Adipocyte (in vitro differentiated cells): ENCODE data around the gene SPATA32.
"Not testable (repeated sequence)": the region's sequence is repeated elsewhere in the genome, so short reads cannot be mapped to it uniquely, and the experiment has no call there.

Experiments
- DNase-seq: peaks from one replicate; pipeline ENCODE4 v3.0.0-alpha.2; 2015; ENCODE audit warnings: low read depth
- H3K27me3 ChIP-seq: replicated peaks from 2 replicates; pipeline ENCODE4 v1.7.0; 2013; ENCODE audit warnings: mild to moderate bottlenecking, low read length, moderate library complexity; ENCODE audit not compliant: control insufficient read depth, insufficient read depth
- H3K36me3 ChIP-seq: 2 replicates; pipeline ENCODE4 v1.7.0; 2013; ENCODE audit warnings: low read length, mild to moderate bottlenecking, moderate library complexity; ENCODE audit not compliant: control insufficient read depth, insufficient read depth, severe bottlenecking
- H3K4me1 ChIP-seq: 2 replicates; pipeline ENCODE4 v1.7.0; 2013; ENCODE audit warnings: mild to moderate bottlenecking, low read length, moderate library complexity; ENCODE audit not compliant: control insufficient read depth, insufficient read depth
- H3K4me3 ChIP-seq: 2 replicates; pipeline ENCODE4 v1.7.0; 2013; ENCODE audit warnings: mild to moderate bottlenecking, low read length, moderate library complexity
- H3K9ac ChIP-seq: 2 replicates; pipeline ENCODE4 v1.7.0; 2013; ENCODE audit warnings: mild to moderate bottlenecking, low read length, moderate library complexity
- H3K9me3 ChIP-seq: 2 replicates; pipeline ENCODE4 v1.7.0; 2013; ENCODE audit warnings: mild to moderate bottlenecking, low read length, moderate library complexity; ENCODE audit not compliant: control insufficient read depth

The SPATA32 gene

GRCh38 chr17:45302649-45303173 is 40.8 kb upstream of the SPATA32 start:
- Histone ChIP-seq H3K9ac (peak overlapping the region; percentile 57), H3K36me3 (no peaks in the 10 kb centered on the region), H3K4me3 (peak overlapping the region; percentile 20), H3K27me3 (no peaks in the 10 kb centered on the region), H3K4me1 (peaks cover 54% of the 10 kb centered on the region), H3K9me3 (no peaks in the 10 kb centered on the region)
- DNase-seq, result peak; percentile 44

DNA sequence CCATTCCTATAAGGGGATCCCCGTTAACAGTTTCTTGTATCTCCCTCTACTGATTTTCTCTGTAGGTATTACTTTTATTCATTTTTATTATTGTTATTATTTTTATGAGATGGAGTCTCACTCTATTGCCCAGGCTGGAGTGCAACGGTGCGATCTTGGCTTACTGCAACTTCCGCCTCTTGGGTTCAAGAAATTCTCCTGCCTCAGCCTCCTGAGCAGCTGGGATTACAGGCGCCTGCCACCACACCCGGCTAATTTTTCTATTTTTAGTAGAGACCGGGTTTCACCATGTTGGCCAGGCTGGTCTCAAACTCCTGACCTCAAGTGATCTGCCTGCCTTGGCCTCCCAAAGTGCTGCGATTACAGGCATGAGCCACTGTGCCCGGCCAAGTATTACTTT is 40.3 kb upstream of the SPATA32 start:
- DNase-seq, result not testable (repeated sequence)

DNA sequence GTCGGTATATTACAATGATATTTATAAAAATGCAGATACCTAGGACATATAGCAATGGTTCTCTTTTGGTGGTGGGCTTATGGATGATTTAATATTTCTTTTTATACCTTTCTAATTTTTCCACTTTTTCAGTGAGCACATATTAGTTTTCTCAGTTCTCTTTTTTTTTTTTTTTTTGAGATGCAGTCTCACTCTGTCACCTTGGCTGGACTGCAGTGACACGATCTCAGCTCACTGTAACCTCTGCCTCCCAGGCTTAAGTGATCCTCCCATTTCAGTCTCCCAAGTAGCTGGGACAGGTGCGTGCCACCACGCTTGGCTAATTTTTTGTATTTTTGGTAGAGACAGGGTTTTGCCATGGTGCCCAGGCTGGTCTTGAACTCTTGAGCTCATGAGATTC is 39.8 kb upstream of the SPATA32 start:
- H3K36me3 ChIP-seq, result no peaks in the 10 kb centered on the region
- peaks cover 49% of the 10 kb centered on the region for H3K4me1 ChIP-seq
- no peaks in the 10 kb centered on the region for H3K27me3 ChIP-seq
- H3K4me3 ChIP-seq, result no peak overlapping the region
- no peak overlapping the region for H3K9ac ChIP-seq
- DNase-seq, result no peak
- H3K9me3 ChIP-seq, result no peaks in the 10 kb centered on the region

More for the DNA sequence above, 40.3 kb upstream of the SPATA32 start:
- not testable (repeated sequence) for H3K36me3 ChIP-seq, H3K9me3 ChIP-seq, H3K27me3 ChIP-seq
- Histone ChIP-seq H3K9ac (peak overlapping the region; percentile 57), H3K4me1 (peaks cover 51% of the 10 kb centered on the region), H3K4me3 (peak overlapping the region; percentile 20)

DNA sequence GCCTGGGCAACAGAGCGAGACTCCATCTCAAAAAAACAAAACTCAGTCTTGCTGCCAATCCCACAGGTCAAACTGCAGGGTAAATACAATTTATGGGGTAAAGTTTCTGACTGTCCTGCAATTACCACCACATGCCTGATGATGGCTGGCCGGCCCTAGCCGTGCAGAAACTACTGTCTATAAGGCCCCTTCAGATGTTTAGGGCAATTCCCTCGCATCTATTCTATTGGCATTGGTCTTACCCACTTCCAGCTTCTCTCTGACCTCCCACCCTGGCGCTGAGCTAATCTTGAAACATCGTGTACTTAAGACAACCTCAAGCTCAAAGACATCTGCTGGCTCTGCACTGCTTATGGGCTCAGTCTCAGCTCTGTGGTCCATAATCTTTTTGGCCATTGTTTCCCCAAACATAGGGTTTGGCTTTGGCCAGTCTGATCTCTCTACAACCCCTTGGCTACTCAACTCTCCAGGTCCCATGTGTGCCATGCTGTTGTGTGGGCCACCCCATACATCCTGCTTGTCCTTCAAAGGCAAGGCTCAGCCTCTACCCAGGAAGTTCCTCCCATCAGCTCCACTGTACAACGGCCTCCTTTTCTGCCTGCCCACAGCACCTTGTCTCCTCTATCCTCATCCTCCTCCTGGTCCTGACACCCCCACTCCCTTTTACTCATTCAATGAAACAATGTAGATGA is 38.3 kb upstream of the SPATA32 start:
- H3K9ac ChIP-seq, result no peak overlapping the region

GRCh38 chr17:45299361-45299760 is 37.5 kb upstream of the SPATA32 start:
- Histone ChIP-seq H3K27me3 (no peaks in the 10 kb centered on the region), H3K4me3 (no peak overlapping the region), H3K4me1 (peaks cover 57% of the 10 kb centered on the region), H3K9me3 (no peaks in the 10 kb centered on the region), H3K9ac (peak overlapping the region; percentile 2), H3K36me3 (no peaks in the 10 kb centered on the region)
- DNase-seq, result peak; percentile 80

More for the DNA sequence above, 38.3 kb upstream of the SPATA32 start:
- Histone ChIP-seq H3K4me3 (no peak overlapping the region), H3K27me3 (no peaks in the 10 kb centered on the region), H3K9me3 (no peaks in the 10 kb centered on the region), H3K4me1 (peaks cover 48% of the 10 kb centered on the region), H3K36me3 (no peaks in the 10 kb centered on the region)
- DNase-seq, result no peak

- DNase-seq, result peak; percentile 37
- Histone ChIP-seq H3K36me3 (no peaks in the 10 kb centered on the region), H3K4me3 (no peak overlapping the region), H3K9me3 (no peaks in the 10 kb centered on the region), H3K27me3 (no peaks in the 10 kb centered on the region), H3K4me1 (peaks cover 63% of the 10 kb centered on the region), H3K9ac (peak overlapping the region; percentile 2)
Observed at GRCh38 chr17:45298546-45299285, 36.8 kb upstream of the SPATA32 start.

DNA sequence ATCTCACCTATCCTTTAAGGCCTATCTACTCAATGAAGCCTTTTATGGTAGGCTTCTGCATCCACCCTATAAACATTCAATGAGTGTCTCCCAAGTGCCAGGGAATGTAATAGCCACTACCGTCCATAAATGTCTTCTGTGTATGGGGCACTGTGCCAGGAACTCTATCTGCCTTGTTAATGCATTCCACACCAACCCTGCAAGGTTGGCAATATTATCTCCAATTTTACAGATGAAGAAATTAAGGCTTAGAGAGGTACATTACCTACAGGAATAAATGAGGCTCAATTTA is 34.9 kb upstream of the SPATA32 start:
- Histone ChIP-seq H3K4me1 (peaks cover 65% of the 10 kb centered on the region), H3K4me3 (no peak overlapping the region)

GRCh38 chr17:45296003-45296832 is 34.3 kb upstream of the SPATA32 start:
- no peaks in the 10 kb centered on the region for H3K9me3 ChIP-seq
- no peaks in the 10 kb centered on the region for H3K36me3 ChIP-seq
- peak; percentile 62 for DNase-seq
- H3K4me1 ChIP-seq, result peaks cover 69% of the 10 kb centered on the region
- no peak overlapping the region for H3K9ac ChIP-seq
- H3K4me3 ChIP-seq, result no peak overlapping the region
- H3K27me3 ChIP-seq, result no peaks in the 10 kb centered on the region

More for the DNA sequence above, 34.9 kb upstream of the SPATA32 start:
- no peaks in the 10 kb centered on the region for H3K36me3 ChIP-seq
- H3K9me3 ChIP-seq, result no peaks in the 10 kb centered on the region
- no peak for DNase-seq
- no peaks in the 10 kb centered on the region for H3K27me3 ChIP-seq
- H3K9ac ChIP-seq, result no peak overlapping the region

DNA sequence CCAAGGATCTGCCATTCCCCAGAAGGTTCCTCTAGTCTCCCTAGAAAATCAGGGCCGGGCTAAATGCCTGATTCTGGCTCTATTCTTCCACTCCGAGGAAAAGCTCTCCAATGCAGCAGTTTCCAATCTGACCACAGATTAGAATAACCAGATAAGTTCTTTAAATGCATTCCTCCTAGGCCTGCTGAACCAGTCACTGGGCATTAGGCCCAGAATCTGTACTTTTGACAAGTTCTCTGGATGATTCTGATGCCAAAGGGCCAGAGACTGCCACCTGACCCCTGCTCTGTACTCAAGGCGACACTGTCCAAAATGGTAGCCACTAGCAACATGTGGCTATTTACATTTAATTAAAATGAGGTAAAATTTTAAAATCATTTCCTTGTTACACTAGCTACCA is 32.6 kb upstream of the SPATA32 start:
- Histone ChIP-seq H3K9ac (peak overlapping the region; percentile 64), H3K27me3 (no peaks in the 10 kb centered on the region), H3K4me1 (peaks cover 75% of the 10 kb centered on the region), H3K9me3 (no peaks in the 10 kb centered on the region), H3K36me3 (no peaks in the 10 kb centered on the region), H3K4me3 (no peak overlapping the region)
- peak; percentile 93 for DNase-seq

DNA sequence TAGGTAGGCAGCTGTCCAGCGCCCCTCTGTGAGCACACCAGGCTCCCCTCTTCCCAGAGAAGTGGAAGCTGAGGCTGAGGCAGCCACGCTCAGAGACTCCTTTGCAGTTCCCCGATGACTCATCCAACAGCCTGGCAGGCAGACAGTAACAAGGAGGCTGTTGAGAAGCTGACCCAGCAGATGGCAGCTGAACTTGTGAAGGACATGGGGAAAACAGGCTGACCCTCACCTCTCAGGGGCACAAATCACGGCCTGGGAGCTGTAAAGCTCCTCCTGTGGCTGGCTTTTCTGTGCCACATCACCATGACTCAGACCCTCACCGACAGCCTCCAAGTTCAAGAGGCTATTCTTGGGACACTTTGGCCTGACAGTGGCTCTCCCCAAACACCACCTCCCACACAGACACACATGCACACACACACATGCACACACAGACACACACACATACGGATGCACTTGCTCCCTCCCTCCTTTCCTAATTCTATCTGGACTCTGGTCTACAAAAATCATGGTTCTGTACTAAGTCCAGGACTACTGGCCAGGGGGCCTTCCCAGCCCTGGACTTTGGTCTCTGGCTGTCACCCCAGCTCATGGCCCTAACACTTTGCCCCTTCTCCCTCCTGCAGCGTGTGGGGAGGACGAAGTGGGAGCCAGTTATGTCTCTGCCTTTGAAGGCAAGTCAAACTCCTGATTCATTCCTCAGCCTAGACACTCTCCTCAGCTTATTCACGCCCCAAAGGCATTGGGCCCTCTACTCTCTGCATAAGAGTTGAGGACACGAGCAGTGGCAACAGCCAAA is 31.7 kb upstream of the SPATA32 start:
- Histone ChIP-seq H3K4me1 (peaks cover 66% of the 10 kb centered on the region), H3K36me3 (peaks cover 6% of the 10 kb centered on the region), H3K9me3 (no peaks in the 10 kb centered on the region), H3K9ac (peak overlapping the region; percentile 64), H3K4me3 (peak overlapping the region; percentile 58), H3K27me3 (no peaks in the 10 kb centered on the region)
- peak; percentile 94 for DNase-seq
